NOMO-1 (cell line): ENCODE results near the gene ARMC3.
"Not testable (repeated sequence)": the region's sequence is repeated elsewhere in the genome, so short reads cannot be mapped to it uniquely, and the experiment has no call there.

Experiments
- DNase-seq, 2 experiments: peaks; one replicate each; lab custom pipeline; 2025; ENCODE audit not compliant: unreplicated experiment in 2 of 2; lab: John Stamatoyannopoulos, UW

ARMC3 gene

DNA sequence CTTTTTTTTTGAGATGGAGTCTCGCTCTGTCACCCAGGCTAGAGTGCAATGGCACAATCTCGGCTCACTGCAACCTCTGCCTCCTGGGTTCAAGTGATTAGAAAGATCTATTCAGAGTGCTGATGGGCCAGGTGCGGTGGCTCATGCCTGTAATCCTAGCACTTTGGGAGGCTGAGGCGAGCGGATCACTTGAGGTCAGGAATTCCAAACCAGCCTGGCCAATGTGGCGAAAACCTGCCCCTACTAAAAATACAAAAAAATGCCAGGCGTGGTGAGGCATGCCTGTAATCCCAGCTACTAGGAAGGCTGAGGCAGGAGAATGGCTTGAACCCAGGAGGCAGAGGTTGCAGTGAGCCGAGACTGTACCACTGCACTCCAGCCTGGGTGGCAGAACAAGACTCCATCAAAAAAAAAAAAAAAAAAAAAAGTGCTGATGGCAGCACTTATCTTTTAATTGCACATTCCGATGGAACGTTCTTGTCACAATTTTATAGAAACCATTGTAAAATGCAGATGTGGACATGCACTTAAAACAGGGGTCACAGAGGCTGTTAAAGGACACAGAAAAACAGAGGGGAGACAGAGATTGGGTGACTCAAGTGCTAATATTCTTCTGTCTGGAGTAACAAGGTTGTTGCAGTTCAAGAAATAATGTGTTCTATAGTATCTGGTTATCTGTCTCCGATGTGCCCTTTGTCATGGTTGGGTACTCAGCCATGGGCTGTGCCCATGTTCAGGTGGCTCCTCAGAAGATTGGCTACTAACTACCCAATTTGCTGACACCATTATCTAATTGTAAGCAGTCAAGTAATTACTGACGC lies 142.4 kb downstream of the ARMC3 start:
- DNase-seq, result not testable (repeated sequence)

DNA sequence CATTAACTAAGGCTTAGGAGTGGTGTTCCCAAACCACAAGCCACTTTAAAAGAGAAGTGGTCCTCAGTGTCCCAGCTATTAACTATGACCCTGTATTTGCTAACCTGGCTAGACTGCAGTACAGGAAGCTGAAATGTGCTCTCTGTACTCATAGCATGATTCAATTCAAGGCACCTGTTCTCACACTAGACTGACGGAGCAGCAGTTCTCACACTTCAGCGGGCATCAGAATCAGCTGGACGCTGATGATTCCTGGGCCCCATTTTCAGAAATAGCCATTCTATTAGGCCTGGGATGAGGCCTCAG lies 143.0 kb downstream of the ARMC3 start:
- DNase-seq, result no peak

DNA sequence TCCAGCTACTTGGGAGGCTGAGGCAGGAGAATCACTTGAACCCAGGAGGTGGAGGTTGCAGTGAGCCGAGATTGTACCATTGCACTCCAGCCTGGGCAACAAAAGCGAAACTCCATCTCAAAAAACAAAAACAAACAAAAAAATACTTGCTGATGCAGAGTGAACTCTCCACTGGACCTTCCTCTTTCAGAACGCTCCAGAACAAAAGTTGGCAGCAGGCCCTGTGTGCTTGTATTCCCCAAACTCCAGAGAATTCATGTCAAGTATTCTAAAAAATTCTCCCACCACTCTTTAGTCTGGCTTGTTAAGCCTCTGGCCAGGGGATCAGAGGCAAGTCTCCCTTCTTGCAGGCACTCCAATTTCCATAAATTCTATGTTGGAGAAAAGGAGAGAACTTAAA lies 144.7 kb downstream of the ARMC3 start:
- DNase-seq, result not testable (repeated sequence)

DNA sequence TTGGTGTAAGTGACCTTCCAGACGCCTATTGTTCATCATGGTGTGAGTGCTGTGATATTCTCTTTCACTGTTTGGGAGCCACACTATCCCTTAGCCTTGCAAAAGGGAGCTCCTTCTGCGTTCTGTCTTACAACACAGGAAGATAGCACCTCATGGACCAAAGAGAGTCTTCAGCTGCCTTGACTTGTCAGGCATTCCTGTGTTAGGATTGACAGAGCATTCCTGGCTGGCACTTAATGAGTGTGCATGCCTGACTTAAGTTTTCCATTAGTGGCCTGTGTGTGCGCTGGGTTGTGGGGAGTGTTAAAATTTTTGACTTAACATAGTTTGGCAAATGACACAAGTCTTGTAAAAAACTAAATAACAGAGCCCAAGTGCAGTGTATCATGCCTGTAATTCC lies 145.7 kb downstream of the ARMC3 start:
- DNase-seq, result no peak

DNA sequence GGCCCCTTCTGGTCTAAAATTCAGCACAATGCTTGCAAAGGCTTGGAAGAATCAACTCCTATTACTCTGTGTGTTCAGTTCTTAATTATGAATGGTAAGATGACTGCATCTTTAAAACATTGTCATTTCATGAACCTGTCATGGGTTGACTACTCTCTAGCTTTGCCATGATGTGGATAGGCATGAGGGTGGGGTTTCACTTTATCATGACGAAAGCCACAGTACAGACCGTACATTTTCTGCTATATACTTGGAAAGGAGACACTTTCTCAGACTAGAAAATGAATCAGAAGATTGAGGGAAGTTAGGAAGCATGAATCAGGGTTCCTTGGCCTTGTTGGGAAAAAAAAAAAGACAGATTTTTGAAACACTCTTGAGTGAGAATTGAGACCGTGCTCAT lies 147.8 kb downstream of the ARMC3 start:
- DNase-seq, result no peak

DNA sequence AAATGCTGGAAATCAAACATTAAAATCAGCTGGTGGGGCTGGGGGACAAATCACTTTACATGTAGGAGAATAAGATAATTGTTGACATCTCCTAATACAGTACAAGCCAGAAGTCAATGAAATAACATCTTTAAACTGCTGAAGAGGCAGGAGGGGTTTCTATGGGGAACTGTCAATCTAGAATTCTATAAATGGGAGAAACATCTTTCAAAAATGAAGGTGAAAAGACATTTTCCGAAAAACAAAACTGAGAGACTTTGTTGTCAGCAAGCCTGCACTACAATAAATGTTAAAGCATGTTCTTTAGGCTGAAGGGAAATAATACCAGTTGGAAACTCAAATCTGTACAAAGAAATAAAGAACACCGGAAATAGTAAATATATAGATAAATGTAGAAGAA lies 150.3 kb downstream of the ARMC3 start:
- no peak for DNase-seq

DNA sequence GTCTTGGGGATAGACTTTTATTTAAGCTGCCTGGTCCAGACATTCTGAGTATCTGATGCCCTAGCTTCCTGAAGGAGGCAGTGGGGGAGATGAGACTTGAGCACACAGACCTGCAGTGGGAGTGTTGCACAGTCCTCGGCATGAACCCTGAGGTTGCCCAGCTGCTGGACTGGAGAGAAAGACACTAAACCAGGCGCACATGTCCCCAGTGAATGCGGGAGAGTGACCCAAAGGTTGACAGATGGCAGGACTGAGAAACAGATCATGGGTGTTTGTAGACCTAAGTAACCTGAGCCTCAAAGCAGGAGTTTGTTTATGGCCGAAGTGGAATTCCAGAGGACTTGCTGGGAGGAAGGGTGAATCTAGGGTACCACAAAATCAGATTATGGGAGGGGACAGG lies 151.8 kb downstream of the ARMC3 start:
- no peak for DNase-seq

DNA sequence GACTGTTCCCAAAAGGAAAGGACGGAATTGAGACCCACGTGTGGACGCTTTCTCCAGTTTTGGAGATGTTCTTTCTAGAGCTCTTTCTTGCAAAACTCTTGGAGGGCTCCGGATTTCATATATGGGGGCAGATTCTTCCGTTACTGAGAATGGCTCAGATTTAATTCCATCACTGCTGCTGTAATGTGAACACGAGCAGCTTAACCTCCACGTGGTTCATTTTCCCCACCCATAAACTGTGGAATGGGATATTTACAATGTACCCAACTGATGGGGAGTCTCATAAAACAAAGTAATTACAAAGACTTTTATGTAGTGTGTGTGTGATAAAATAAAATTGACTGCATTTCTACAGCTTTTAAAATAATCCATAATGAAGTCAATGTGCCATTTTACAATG lies 152.4 kb downstream of the ARMC3 start:
- DNase-seq, result no peak

DNA sequence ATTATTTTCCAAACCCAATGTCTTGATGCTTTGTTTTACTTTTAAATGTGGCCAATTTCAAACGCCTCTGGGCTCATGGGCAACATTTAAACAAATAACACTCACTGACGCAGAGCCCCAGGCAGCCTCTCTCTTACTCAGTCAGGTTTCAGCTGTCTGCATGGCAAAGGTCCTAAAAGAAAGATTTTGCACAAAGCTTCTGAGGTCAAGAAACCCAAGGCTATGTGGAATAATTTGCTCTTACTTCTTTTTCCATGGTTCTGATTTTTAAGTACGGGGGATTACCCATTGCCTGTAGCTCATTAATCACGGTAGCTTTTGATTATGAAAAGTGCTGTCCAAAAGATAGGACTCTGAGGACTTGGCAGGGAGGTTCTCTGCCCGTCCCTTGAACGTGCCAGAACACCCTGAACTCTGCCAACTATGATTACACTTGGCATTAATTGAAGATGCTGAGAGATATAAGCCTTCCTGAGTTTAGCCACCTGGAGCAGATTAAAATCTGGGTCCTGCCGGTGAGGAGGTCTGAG lies 153.4 kb downstream of the ARMC3 start:
- DNase-seq, result no peak

DNA sequence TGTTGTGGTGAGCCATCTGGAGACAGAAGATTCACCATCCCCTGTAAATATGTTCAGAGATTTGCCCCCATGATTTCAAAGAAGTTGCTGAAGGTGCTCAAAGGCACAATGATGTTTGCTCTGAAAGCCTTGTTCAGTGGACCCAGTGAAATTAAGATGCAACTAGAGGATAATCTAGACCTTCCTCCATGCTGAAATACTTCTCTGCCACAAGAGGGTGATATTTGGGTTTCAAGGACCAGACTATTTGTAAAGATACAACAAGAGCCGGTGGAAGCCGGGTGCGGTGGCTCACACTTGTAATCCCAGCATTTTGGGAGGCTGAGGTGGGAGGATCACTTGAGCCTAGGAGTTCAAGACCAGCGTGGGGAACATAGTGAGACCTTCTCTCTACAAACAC lies 154.0 kb downstream of the ARMC3 start:
- no peak for DNase-seq
